Activated CD4-positive, alpha-beta T cell treated with anti-CD3 and anti-CD28 coated beads, Interleukin-10, Interleukin-2, amounts not matched to agents 100 ng/mL and 50 ng/mL, durations not matched to agents 16 hours and 8 hours (primary cell): ENCODE results near the gene NFIA.

Experiments used
- DNase-seq: peaks from one replicate; pipeline ENCODE4 v3.0.0-alpha.2; 2020

Gene NFIA

GRCh38 chr1:61378494-61379180 lies 296.3 kb downstream of the NFIA start:
- DNase-seq, result no peak

GRCh38 chr1:61379693-61380092 lies 297.3 kb downstream of the NFIA start:
- no peak for DNase-seq

DNA sequence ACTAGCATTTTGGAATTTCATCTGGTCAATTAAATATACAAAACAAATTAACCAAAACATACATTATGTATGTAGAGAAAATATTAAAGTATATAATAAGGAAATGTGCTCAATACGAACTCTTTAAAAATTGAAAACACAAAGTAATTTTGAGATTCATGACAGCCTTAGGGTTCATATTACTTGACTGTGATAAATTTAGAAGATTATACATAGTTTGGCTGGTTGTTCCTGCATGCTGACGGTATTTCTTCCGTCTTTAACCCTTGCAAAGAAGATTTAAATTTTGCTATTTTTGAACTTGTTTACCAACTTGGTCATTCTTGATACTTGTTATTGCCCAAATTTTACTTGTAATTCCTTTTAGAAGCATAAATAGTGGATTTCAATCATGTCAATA lies 298.2 kb downstream of the NFIA start:
- no peak for DNase-seq

DNA sequence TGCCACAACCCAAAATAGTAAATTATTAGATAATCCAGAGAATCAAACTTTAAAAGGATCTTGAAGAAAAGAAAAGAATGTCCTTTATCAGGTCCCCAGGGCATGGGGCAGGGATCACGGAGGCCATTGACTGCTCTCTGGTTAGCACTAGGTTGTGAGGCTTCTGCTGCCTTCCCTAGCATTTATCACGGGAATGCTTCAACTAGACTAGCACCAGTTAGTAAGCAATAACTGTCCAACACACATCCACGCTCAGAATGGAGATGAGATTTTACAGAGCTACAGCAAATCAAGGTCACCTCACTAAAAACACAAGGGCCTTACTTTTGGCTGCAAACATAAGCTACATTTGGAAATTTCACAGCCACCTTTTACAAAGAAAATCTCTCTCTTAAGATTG lies 304.0 kb downstream of the NFIA start:
- no peak for DNase-seq

DNA sequence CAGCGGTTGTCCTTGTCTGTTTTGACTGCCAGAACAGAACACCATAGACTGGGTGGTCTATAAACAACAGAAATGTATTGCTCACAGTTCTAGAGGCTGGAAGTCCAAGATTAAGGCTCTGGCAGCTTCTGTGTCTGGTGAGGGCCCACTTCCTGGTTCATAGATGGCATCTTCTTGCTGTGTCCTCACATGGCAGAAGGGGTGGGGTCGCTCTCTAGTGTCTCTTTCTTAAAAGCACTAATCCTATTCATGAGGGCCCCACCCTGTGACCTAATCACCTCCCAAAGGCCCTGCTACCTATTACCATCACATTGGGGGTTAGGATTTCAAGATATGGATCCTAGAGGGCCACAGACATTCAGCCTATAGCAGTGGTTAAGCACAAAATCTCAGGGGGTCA lies 304.4 kb downstream of the NFIA start:
- no peak for DNase-seq

- peak; percentile 25 for DNase-seq
These were observed 305.5 kb downstream of the NFIA start for GRCh38 chr1:61387829-61388228.

DNA sequence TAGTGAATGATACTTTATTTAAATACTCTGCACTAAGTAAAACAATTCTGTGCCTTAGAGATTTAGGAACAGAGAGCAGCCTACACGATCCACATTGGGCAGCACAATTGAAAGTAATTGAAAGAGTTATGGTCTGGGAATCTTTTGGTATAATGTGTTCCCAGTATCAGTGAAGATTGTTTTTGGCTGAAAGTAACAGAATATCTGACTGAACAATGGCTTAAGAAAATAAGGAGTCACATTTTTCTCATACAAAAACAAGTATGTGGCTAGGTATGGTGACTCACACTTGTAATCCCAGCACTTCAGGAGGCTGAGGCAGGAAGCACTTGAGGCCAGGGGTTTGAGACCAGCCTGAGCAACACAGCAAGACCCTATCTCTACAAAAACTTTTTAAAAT lies 306.2 kb downstream of the NFIA start:
- peak; percentile 19 for DNase-seq

GRCh38 chr1:61389194-61389925 lies 307.0 kb downstream of the NFIA start:
- DNase-seq, result no peak

DNA sequence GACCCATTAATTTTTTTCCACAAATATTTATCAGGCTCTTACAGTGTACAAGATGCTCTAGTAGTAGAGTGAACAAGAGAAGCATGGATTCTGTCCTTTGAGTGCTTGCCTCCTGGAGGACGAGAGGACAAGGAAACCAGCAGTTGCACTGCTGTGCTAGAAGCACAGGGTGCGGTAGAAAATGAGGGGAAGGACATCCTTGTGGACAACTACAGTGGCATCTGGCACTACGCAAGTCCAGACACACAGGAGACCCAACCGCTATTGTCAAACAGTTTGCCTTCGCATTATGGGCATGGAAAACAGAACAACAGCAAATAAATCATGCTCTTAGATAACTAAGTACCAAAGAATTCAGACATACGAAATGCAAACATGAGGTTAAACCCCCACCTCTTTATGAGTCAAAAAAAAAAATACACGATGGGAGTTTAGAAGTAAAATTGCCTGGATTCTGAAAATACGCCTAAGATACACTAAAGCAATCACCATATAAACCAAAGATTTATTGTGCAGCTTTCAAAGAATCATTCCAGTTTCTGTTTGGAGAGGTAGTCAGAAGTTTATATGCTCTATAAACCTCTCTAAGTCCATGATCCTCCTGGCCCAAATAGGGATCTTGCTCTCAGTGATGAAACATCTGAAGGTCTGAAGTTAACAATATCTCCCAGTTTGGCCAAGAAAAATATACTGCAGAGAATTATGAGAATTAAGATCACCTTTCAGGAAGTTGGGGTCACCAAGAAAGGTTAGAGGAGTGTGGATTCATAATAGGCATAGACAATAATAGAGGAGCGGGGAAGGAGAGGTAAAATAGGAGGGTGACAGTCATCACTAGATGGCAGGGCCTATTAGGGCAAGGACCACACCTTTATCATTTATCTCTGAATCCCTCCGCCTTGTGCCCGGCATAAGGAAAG lies 307.8 kb downstream of the NFIA start:
- no peak for DNase-seq

GRCh38 chr1:61391730-61392129 lies 309.4 kb downstream of the NFIA start:
- DNase-seq, result no peak

DNA sequence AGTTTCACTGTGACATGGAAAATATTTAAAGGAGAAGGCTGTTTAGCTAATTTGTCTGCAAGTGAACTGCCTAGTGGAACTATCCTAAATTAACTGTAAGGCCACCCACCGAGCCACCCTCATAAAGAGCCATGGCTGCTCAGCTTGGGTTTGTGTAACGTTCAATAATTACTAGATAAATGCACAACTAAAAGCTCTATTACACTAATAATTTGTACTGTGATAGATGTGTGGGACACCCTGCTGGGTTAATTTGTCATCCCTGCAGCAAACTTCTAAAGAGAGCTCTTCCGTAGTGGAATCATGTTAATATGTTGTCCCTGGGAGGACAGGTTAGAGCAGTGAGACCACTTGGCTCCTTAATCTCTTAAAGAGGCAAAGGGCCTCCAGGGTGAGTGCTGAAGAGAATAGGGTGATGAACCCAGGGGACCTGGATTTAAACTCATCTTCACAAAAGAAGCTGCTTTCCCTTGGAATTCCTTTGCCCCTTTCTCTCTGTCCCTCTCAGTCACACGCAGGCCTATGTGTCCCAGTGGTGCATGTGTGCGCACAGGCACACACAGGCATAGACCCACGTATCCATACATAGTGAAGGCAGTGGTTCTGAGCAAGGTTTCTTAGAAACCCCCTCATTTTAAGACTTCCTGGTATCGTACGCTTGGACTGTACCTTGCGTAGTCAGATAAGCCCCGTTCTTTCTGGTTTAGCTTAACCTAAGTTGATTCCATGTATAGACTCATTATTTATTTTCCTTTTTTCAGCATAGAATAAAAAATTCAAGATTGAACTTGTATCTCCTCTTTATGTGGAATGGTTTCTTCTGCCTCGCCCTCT lies 310.3 kb downstream of the NFIA start:
- DNase-seq, result no peak

DNA sequence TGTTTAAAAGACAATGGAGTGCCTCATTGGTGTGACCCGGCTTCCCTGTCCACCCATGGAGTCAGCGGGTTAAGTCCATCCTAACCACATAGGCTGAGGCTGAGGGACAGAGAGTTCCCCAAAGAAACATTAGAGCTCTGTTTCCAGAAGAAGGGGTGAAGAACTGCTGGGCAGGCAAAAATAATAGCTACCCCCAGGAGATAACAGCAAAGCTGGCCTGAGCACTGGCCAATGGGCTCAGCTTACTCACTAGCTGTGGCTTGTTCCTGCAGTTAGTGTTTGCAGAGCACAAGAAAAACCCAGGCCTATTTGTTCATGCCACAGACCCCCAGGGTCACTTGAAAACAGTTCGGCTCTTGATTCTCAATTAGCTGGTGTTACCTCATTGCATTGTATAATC lies 311.2 kb downstream of the NFIA start:
- no peak for DNase-seq

- no peak for DNase-seq
These were observed 312.9 kb downstream of the NFIA start for GRCh38 chr1:61395146-61395800.

- DNase-seq, result no peak
These were observed 315.1 kb downstream of the NFIA start for GRCh38 chr1:61397495-61397894.

GRCh38 chr1:61397935-61398334 lies 315.6 kb downstream of the NFIA start:
- DNase-seq, result no peak

GRCh38 chr1:61399199-61399598 lies 316.8 kb downstream of the NFIA start:
- DNase-seq, result no peak

GRCh38 chr1:61400131-61400770 lies 317.9 kb downstream of the NFIA start:
- no peak for DNase-seq

- DNase-seq, result no peak
These were observed 318.6 kb downstream of the NFIA start for GRCh38 chr1:61400997-61401396.

GRCh38 chr1:61403679-61404596 lies 321.6 kb downstream of the NFIA start:
- DNase-seq, result peak; percentile 20

DNA sequence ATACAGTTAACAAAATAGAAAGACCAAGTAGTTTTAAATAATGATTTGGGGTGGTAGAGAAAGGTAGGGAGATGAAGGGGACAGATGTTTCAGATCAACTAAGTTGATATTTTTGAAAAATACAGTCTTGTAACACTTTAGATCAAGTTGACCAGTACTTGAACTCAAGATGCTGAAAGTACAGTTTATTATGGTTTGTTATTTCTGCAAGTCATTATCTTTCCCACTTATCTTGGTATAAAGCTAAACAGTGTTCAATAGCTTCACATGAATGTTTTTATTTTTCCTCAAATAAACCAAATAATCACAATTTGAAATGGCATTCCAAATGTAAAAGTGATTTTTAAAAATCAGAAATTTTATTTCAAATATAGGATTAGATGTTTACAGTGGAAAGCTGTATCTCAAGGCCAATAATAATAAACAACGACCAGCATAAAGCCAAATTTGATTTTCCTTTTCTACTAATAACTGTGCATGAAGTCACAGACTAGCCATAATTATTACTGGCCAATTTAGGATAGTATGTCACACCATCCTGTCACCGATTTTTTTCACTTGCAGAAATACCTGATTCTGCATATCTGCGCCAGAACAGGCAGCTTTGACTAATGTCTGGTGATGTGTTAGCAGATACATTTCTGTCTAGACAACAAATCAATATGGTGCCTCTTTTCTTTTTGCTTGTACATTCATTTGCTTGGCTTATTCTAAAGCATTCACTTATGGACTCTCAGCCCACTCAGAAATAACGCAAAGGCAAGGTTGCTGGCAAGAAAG lies 322.4 kb downstream of the NFIA start:
- DNase-seq, result no peak
